H9 (cell line): Measurements from ENCODE around the gene PLCXD1. TPM values are rescaled to one million over a fixed set of nuclear protein-coding genes. Genes with fewer than 3 reads are reported as not detected.

Source experiments
- DNase-seq: peaks from one replicate; pipeline ENCODE4 v3.0.0-alpha.2; 2017
- H2AFZ ChIP-seq: one replicate; pipeline ENCODE4 v1.6.1; 2013; ENCODE audit warnings: mild to moderate bottlenecking, low read length, control low read depth, moderate library complexity
- H2AK5ac ChIP-seq: 2 replicates; pipeline ENCODE4 v1.6.1; 2013; ENCODE audit warnings: low read length, control low read depth, mixed read lengths; ENCODE audit not compliant: insufficient read length
- H2BK120ac ChIP-seq: one replicate; pipeline ENCODE4 v1.6.1; 2013; ENCODE audit warnings: low read depth, mild to moderate bottlenecking, low read length, control low read depth, inconsistent platforms; ENCODE audit not compliant: poor library complexity, severe bottlenecking
- H2BK12ac ChIP-seq: 2 replicates; pipeline ENCODE4 v1.6.1; 2013; ENCODE audit warnings: low read length, control low read depth, mixed read lengths, low read depth; ENCODE audit not compliant: insufficient read length
- H2BK15ac ChIP-seq: 2 replicates; pipeline ENCODE4 v1.6.1; 2013; ENCODE audit warnings: low read depth, low read length, control low read depth
- H2BK20ac ChIP-seq: one replicate; pipeline ENCODE4 v1.6.1; 2013; ENCODE audit warnings: low read depth, mild to moderate bottlenecking, low read length, control low read depth, inconsistent platforms; ENCODE audit not compliant: poor library complexity, severe bottlenecking
- H2BK5ac ChIP-seq: 2 replicates; pipeline ENCODE4 v1.6.1; 2013; ENCODE audit warnings: low read length, control low read depth, mixed read lengths; ENCODE audit not compliant: insufficient read length
- H3K14ac ChIP-seq: 2 replicates; pipeline ENCODE4 v1.6.1; 2013; ENCODE audit warnings: low read length, control low read depth; ENCODE audit not compliant: insufficient read depth
- H3K18ac ChIP-seq: 2 replicates; pipeline ENCODE4 v1.6.1; 2013; ENCODE audit warnings: low read depth, mild to moderate bottlenecking, mixed read lengths, low read length, control low read depth; ENCODE audit not compliant: insufficient read length
- H3K23ac ChIP-seq: 2 replicates; pipeline ENCODE4 v1.6.1; 2013; ENCODE audit warnings: low read length, control low read depth, mixed read lengths, low read depth; ENCODE audit not compliant: insufficient read length
- H3K23me2 ChIP-seq: 2 replicates; pipeline ENCODE4 v1.6.1; 2013; ENCODE audit warnings: low read depth, mild to moderate bottlenecking, mixed read lengths, low read length, control low read depth; ENCODE audit not compliant: insufficient read length, poor library complexity, severe bottlenecking
- H3K27ac ChIP-seq: 2 replicates; pipeline ENCODE4 v1.5.1; 2013; ENCODE audit warnings: low read length, control low read depth, mixed read lengths, low read depth; ENCODE audit not compliant: insufficient read length
- H3K27me3 ChIP-seq: 2 replicates; pipeline ENCODE4 v1.6.1; 2013; ENCODE audit warnings: low read length, control low read depth, inconsistent platforms; ENCODE audit not compliant: insufficient read depth
- H3K4ac ChIP-seq: 2 replicates; pipeline ENCODE4 v1.6.1; 2013; ENCODE audit warnings: low read depth, mild to moderate bottlenecking, control low read depth, inconsistent platforms, low read length, moderate library complexity
- H3K4me1 ChIP-seq: 2 replicates; pipeline ENCODE4 v1.6.1; 2013; ENCODE audit warnings: low read length, control low read depth, inconsistent platforms; ENCODE audit not compliant: insufficient read depth
- H3K4me2 ChIP-seq: 2 replicates; pipeline ENCODE4 v1.6.1; 2013; ENCODE audit warnings: low read length, control low read depth, mixed read lengths; ENCODE audit not compliant: insufficient read length, insufficient read depth
- H3K56ac ChIP-seq: 2 replicates; pipeline ENCODE4 v1.6.1; 2013; ENCODE audit warnings: low read depth, mild to moderate bottlenecking, mixed read lengths, low read length, control low read depth; ENCODE audit not compliant: insufficient read length
- H3K79me1 ChIP-seq: 2 replicates; pipeline ENCODE4 v1.6.1; 2013; ENCODE audit warnings: low read depth, mild to moderate bottlenecking, moderate library complexity, low read length, control low read depth, inconsistent platforms; ENCODE audit not compliant: insufficient read depth, poor library complexity, severe bottlenecking
- H3K79me2 ChIP-seq: 2 replicates; pipeline ENCODE4 v1.6.1; 2013; ENCODE audit warnings: low read length, control low read depth, inconsistent platforms; ENCODE audit not compliant: insufficient read depth
- H3K9ac ChIP-seq: 2 replicates; pipeline ENCODE4 v1.6.1; 2013; ENCODE audit warnings: low read length, control low read depth, mixed read lengths; ENCODE audit not compliant: insufficient read length; ENCODE audit errors: extremely low read depth
- H3K9me3 ChIP-seq: one replicate; pipeline ENCODE4 v1.6.1; 2013; ENCODE audit warnings: low read depth, low read length, inconsistent platforms; ENCODE audit not compliant: control insufficient read depth
- H3T11ph ChIP-seq: one replicate; pipeline ENCODE4 v1.6.1; 2013; ENCODE audit warnings: mild to moderate bottlenecking, low read length, control low read depth, inconsistent platforms
- H4K20me1 ChIP-seq: one replicate; pipeline ENCODE4 v1.6.1; 2013; ENCODE audit not compliant: control insufficient read depth, insufficient read length, insufficient read depth
- H4K5ac ChIP-seq: 2 replicates; pipeline ENCODE4 v1.6.1; 2013; ENCODE audit warnings: low read depth, mild to moderate bottlenecking, mixed read lengths, low read length, control low read depth; ENCODE audit not compliant: insufficient read length
- H4K8ac ChIP-seq: replicated peaks from 2 replicates; pipeline ENCODE4 v1.6.1; 2013; ENCODE audit warnings: low read length, control low read depth, mixed read lengths, low read depth; ENCODE audit not compliant: insufficient read length
- H4K91ac ChIP-seq: 2 replicates; pipeline ENCODE4 v1.6.1; 2013; ENCODE audit warnings: low read depth, mild to moderate bottlenecking, moderate library complexity, mixed read lengths, low read length, control low read depth; ENCODE audit not compliant: insufficient read length
- H3K27ac Mint-ChIP-seq, 3 experiments: 2 replicates in 2 of 3; 3 replicates in 1 of 3; pipeline ENCODE4 v1.8.0; 2020 to 2021; ENCODE audit warnings: mixed read lengths in 3 of 3, mild to moderate bottlenecking in 1 of 3, moderate library complexity in 1 of 3
- H3K27me3 Mint-ChIP-seq: 2 replicates; pipeline ENCODE4 v1.8.0; 2021; ENCODE audit warnings: low read depth, mild to moderate bottlenecking, moderate library complexity, mixed read lengths
- H3K36me3 Mint-ChIP-seq, 3 experiments: 2 replicates in 2 of 3; 3 replicates in 1 of 3; pipeline ENCODE4 v1.8.0; 2020 to 2021; ENCODE audit warnings: low read depth in 3 of 3, mixed read lengths in 3 of 3; ENCODE audit not compliant: insufficient read depth in 1 of 3
- H3K4me1 Mint-ChIP-seq, 2 experiments: 2 replicates each; pipeline ENCODE4 v1.8.0; 2020; ENCODE audit warnings: mixed read lengths in 2 of 2
- H3K4me3 Mint-ChIP-seq, 2 experiments: 2 replicates in 1 of 2; 3 replicates in 1 of 2; pipeline ENCODE4 v1.8.0; 2020 to 2021; ENCODE audit warnings: mild to moderate bottlenecking in 2 of 2, mixed read lengths in 2 of 2, moderate library complexity in 1 of 2
- H3K9me3 Mint-ChIP-seq, 2 experiments: 2 replicates in 1 of 2; 3 replicates in 1 of 2; pipeline ENCODE4 v1.8.0; 2020; ENCODE audit warnings: mild to moderate bottlenecking in 2 of 2, mixed read lengths in 2 of 2, moderate library complexity in 1 of 2
- WGBS: extraction: QIAGEN DNeasy Blood & Tissue Kit; methylation state at CpG from one replicate; pipeline ENCODE4 v1.1.7; 2013; ENCODE audit warnings: missing lambda C conversion rate, low lambda C conversion rate, mixed read lengths; ENCODE audit not compliant: insufficient read length; ENCODE audit errors: extremely low coverage; 5-methylcytosine and 5-hydroxymethylcytosine counted together
- total RNA-seq: library from RNA; stranded (reverse); gene quantifications from 2 replicates; pipeline ENCODE4 v1.2.1, GENCODE V29; 2021
- TF ChIP-seq, protein P1 (sequence below): fragments of 200-600 bp; sonication (generic); conservative IDR thresholded peaks from 3 replicates; pipeline ENCODE4 v1.8.0; 2021; ENCODE audit warnings: antibody characterized with exemption, mild to moderate bottlenecking

PLCXD1 gene
- total RNA-seq, 1 experiment from 2014 or later, result 96.5 TPM

- Mint-ChIP-seq H3K27me3 (no peaks in the 10 kb centered on the region), H3K4me3 (no peak overlapping the region)
- H3K14ac ChIP-seq, result no peak overlapping the region
Measured at GRCh38 chrX:310621-311155, 29.5 kb downstream of the PLCXD1 start.

More at GRCh38 chrX:310621-311155, 29.5 kb downstream of the PLCXD1 start:
- Histone ChIP-seq H3T11ph (no peak overlapping the region), H3K18ac (no peak overlapping the region), H4K8ac (no peak overlapping the region), H3K9ac (no peak overlapping the region), H4K5ac (no peak overlapping the region), H2BK15ac (no peak overlapping the region), H3K79me1 (no peaks in the 10 kb centered on the region), H4K91ac (no peak overlapping the region), H3K9me3 (no peaks in the 10 kb centered on the region), H2AK5ac (no peak overlapping the region), H3K4me2 (no peak overlapping the region), H3K27me3 (no peaks in the 10 kb centered on the region), H2BK12ac (no peak overlapping the region), H2BK20ac (no peak overlapping the region), H2AFZ (no peak overlapping the region), H3K27ac (no peak overlapping the region), H3K23ac (no peak overlapping the region), H3K56ac (no peak overlapping the region), H3K79me2 (no peaks in the 10 kb centered on the region), H2BK120ac (no peak overlapping the region), H4K20me1 (no peaks in the 10 kb centered on the region), H3K23me2 (no peaks in the 10 kb centered on the region), H3K4ac (no peak overlapping the region), H2BK5ac (no peak overlapping the region), H3K4me1 (no peaks in the 10 kb centered on the region)
- TF ChIP-seq, protein P1, sequence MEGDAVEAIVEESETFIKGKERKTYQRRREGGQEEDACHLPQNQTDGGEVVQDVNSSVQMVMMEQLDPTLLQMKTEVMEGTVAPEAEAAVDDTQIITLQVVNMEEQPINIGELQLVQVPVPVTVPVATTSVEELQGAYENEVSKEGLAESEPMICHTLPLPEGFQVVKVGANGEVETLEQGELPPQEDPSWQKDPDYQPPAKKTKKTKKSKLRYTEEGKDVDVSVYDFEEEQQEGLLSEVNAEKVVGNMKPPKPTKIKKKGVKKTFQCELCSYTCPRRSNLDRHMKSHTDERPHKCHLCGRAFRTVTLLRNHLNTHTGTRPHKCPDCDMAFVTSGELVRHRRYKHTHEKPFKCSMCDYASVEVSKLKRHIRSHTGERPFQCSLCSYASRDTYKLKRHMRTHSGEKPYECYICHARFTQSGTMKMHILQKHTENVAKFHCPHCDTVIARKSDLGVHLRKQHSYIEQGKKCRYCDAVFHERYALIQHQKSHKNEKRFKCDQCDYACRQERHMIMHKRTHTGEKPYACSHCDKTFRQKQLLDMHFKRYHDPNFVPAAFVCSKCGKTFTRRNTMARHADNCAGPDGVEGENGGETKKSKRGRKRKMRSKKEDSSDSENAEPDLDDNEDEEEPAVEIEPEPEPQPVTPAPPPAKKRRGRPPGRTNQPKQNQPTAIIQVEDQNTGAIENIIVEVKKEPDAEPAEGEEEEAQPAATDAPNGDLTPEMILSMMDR, result no peak
- H3K9me3 Mint-ChIP-seq, result no peaks in the 10 kb centered on the region
- no peak overlapping the region; a peak in 1 of 7 replicates for H3K27ac Mint-ChIP-seq
- WGBS, result no CpG with 5 or more reads among the region's 25 CpGs
- no peaks in the 10 kb centered on the region for H3K4me1 Mint-ChIP-seq
- no peak for DNase-seq
- H3K36me3 Mint-ChIP-seq, result peaks cover 36 to 78% (median 73%) of the 10 kb centered on the region in 3 experiments
